ENCODE measurements around the gene DSC1. TPM values are rescaled to one million over a fixed set of nuclear protein-coding genes. Genes with fewer than 3 reads are reported as not detected.

DSC1 gene
- total RNA-seq, 1 experiment from 2014 or later = not detected

- H3K36me3 ChIP-seq (ENCODE audit: control insufficient read depth in 1 of 2, insufficient read depth in 2 of 2, low read length in 2 of 2) = no peaks in the 10 kb centered on the region
- H4K20me1 ChIP-seq (ENCODE audit: insufficient read depth) = no peaks in the 10 kb centered on the region
- H3K4me3 ChIP-seq (replicated peaks in 1 of 2; ENCODE audit: low read depth in 1 of 2, low read length in 2 of 2) = no peak overlapping the region
- H3K9ac ChIP-seq (ENCODE audit: low read length) = no peak overlapping the region
- ChIA-PET POLR2A (no interaction called here), CTCF (interaction anchor here (1.4 kb wide), 1 partner anchor 101 kb away, joined by 3 read pairs; no protein-coding TSS in a partner anchor), RAD21 (ENCODE audit: low non-redundant PET in 1 of 2, low total read pairs in 2 of 2, uncharacterized antibody in 2 of 2, unreplicated experiment in 2 of 2) (no interaction called here)
- no peak overlapping the region for H3K4me2 ChIP-seq (ENCODE audit: low read length)
- ATAC-seq = no peak
- no peaks in the 10 kb centered on the region for H3K79me2 ChIP-seq (ENCODE audit: insufficient read depth, low read length)
- no peak overlapping the region for H3K27ac ChIP-seq (ENCODE audit: low read depth, low read length)
- BruUV-seq (replicated peaks) = no TSS peak
- intact Hi-C loops (cut with micrococcal nuclease) = loop anchor here (10.0 kb wide), 1 partner anchor 199 kb away; no protein-coding TSS in a partner anchor
- no peak for DNase-seq (ENCODE audit: low read depth, low spot score)
- TF ChIP-seq EZH2 (IDR thresholded peaks at IDR 0.05) (no peak), RAD21 (IDR thresholded peaks at IDR 0.05; ENCODE audit: low read depth) (peak; percentile 4; the same call in 1 of the 2 replicates)
- no peak overlapping the region for H2AFZ ChIP-seq (ENCODE audit: low read depth, low read length, poor library complexity, severe bottlenecking)
- H3K9me2 ChIP-seq (ENCODE audit: insufficient read depth) = no peaks in the 10 kb centered on the region
- H3K9me3 ChIP-seq (ENCODE audit: control insufficient read depth in 1 of 2, insufficient read depth in 1 of 2, low read depth in 1 of 2, low read length in 2 of 2) = no peaks in the 10 kb centered on the region
- peaks cover 17 to 38% of the 10 kb centered on the region in 2 experiments for H3K4me1 ChIP-seq (ENCODE audit: control insufficient read depth in 1 of 2, insufficient read depth in 2 of 2, low read length in 2 of 2)
- H3K27me3 ChIP-seq (ENCODE audit: insufficient read depth, low read length) = no peaks in the 10 kb centered on the region
Observed at GRCh38 chr18:31204166-31204565, 41.5 kb upstream of the DSC1 start.

DNA sequence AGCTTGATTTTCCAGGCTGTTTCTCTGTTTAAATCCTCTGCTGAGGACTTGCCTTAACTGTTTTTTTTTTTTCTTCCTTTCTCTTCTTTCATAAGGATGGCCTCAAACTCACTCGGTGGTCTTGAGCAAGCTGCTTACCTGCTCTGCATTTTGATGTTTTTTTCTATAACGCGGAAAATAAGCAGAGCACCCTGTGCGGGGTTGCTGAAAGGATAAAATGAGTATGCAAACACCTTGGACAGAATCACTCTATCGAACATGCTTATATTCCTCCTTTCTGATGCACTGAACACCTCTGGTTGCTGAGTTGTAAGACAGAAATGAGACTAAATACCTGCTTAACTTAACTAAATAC, 41.1 kb upstream of the DSC1 start:
- H3K9ac ChIP-seq (ENCODE audit: low read length) = no peak overlapping the region
- no peaks in the 10 kb centered on the region for H3K27me3 ChIP-seq (ENCODE audit: insufficient read depth, low read length)
- CTCF ChIA-PET = interaction anchor here (1.0 to 1.4 kb wide), 2 partner anchors 54 to 100 kb away, joined by 3 read pairs; no protein-coding TSS in a partner anchor
- ATAC-seq = no peak
- H3K9me2 ChIP-seq (ENCODE audit: insufficient read depth) = no peaks in the 10 kb centered on the region
- H3K9me3 ChIP-seq (ENCODE audit: control insufficient read depth in 1 of 2, insufficient read depth in 1 of 2, low read depth in 1 of 2, low read length in 2 of 2) = no peaks in the 10 kb centered on the region
- H2AFZ ChIP-seq (ENCODE audit: low read depth, low read length, poor library complexity, severe bottlenecking) = no peak overlapping the region
- DNase-seq (ENCODE audit: low read depth, low spot score) = no peak
- H3K4me3 ChIP-seq (replicated peaks in 1 of 2; ENCODE audit: low read depth in 1 of 2, low read length in 2 of 2) = no peak overlapping the region
- H3K79me2 ChIP-seq (ENCODE audit: insufficient read depth, low read length) = no peaks in the 10 kb centered on the region
- no TSS peak for BruUV-seq (replicated peaks)
- intact Hi-C loops (cut with micrococcal nuclease) = loop anchor here (10.0 kb wide), 1 partner anchor 199 kb away; no protein-coding TSS in a partner anchor
- H3K27ac ChIP-seq (ENCODE audit: low read depth, low read length) = no peak overlapping the region
- RAD21 ChIA-PET (ENCODE audit: low non-redundant PET in 1 of 2, low total read pairs in 2 of 2, uncharacterized antibody in 2 of 2, unreplicated experiment in 2 of 2) = no interaction called here
- no peaks in the 10 kb centered on the region for H4K20me1 ChIP-seq (ENCODE audit: insufficient read depth)
- no peak overlapping the region for H3K4me2 ChIP-seq (ENCODE audit: low read length)
- POLR2A ChIA-PET = no interaction called here
- H3K4me1 ChIP-seq (ENCODE audit: control insufficient read depth in 1 of 2, insufficient read depth in 2 of 2, low read length in 2 of 2) = peaks cover 17 to 38% of the 10 kb centered on the region in 2 experiments
- H3K36me3 ChIP-seq (ENCODE audit: control insufficient read depth in 1 of 2, insufficient read depth in 2 of 2, low read length in 2 of 2) = no peaks in the 10 kb centered on the region
- TF ChIP-seq CBX3 (IDR thresholded peaks at IDR 0.05; ENCODE audit: low read depth) (no peak), ZBTB33 (IDR thresholded peaks at IDR 0.05; ENCODE audit: extremely low read depth, insufficient replicate concordance, low read length) (no peak), EGR1 (IDR thresholded peaks at IDR 0.05; ENCODE audit: low read depth) (no peak), SP1 (IDR thresholded peaks at IDR 0.05; ENCODE audit: low read depth) (no peak), CTCF (IDR thresholded peaks at IDR 0.05 in 2 of 3, conservative IDR thresholded peaks at IDR 0.05 in 1 of 3; ENCODE audit: borderline replicate concordance in 1 of 3, insufficient read depth in 1 of 3, low read depth in 2 of 3, low read length in 2 of 3) (no peak), SRF (IDR thresholded peaks at IDR 0.05; ENCODE audit: low read depth) (no peak), MAX (IDR thresholded peaks at IDR 0.05) (no peak), CEBPB (IDR thresholded peaks at IDR 0.05; ENCODE audit: low read depth) (no peak), REST (IDR thresholded peaks at IDR 0.05; ENCODE audit: low read depth) (no peak), EZH2phosphoT487 (IDR thresholded peaks at IDR 0.05; ENCODE audit: borderline replicate concordance) (no peak), FOSL1 (IDR thresholded peaks at IDR 0.05; ENCODE audit: low read depth) (no peak)

Data from HCT116 (cell line).